H1 (cell line): Measurements from ENCODE around the gene KLRC3. TPM values are rescaled to one million over a fixed set of nuclear protein-coding genes. Genes with fewer than 3 reads are reported as not detected.

Experiments used
- polyA plus RNA-seq, 7 experiments: library from polyadenylated mRNA; depleted of rRNA in 3 of 7; stranded (reverse) in 5 of 7; unstranded in 2 of 7; fragments of >200 nt in 5 of 7; fragments of 200-250 nt in 2 of 7; gene quantifications; 1 replicate in 5 of 7; 2 replicates in 1 of 7; 4 replicates in 1 of 7; pipeline versions ENCODE4 v1.2.1 to v1.2.3, GENCODE V29; 2011 to 2013; ENCODE audit warnings: missing spikeins in 2 of 7, mixed read lengths in 2 of 7
- total RNA-seq: library from RNA; stranded (reverse); fragmentation: NEBNext Ultra II Directional; extraction: Animal tissue kit (Norgen Biotek cat#: 25700); gene quantifications from 2 replicates; pipeline ENCODE4 v1.2.1, GENCODE V29; 2021

Gene KLRC3
- total and polyA plus RNA-seq, 2 of the 8 experiments (the other 6 are each of a cell fraction or from before 2014, with no cell fraction given): not detected

Other genes starting within 250 kb of the KLRC3 start
- gene OLR1, start 248.5 kb downstream of the KLRC3 start, total RNA-seq: not detected in 2 replicates
- gene OLR1, start 248.5 kb downstream of the KLRC3 start, polyA plus RNA-seq (2011; rRNA removed): not detected in 2 replicates
- gene TMEM52B, start 241.6 kb downstream of the KLRC3 start, total RNA-seq: not detected in 2 replicates
- gene TMEM52B, start 241.6 kb downstream of the KLRC3 start, polyA plus RNA-seq (2011; rRNA removed): not detected in 2 replicates
- 80.9 and 87.9 TPM in 2 replicates for gene GABARAPL1, start 207.7 kb downstream of the KLRC3 start, total RNA-seq
- 35.9 and 56.1 TPM in 2 replicates for gene GABARAPL1, start 207.7 kb downstream of the KLRC3 start, polyA plus RNA-seq (2011; rRNA removed)
- gene KLRD1, start 112.7 kb downstream of the KLRC3 start, total RNA-seq: 0.06 TPM in 1 of 2 replicates, not detected in the other
- under 0.01 and 0.02 TPM in 2 replicates for gene KLRD1, start 112.7 kb downstream of the KLRC3 start, polyA plus RNA-seq (2011; rRNA removed)
- not detected in 2 replicates for gene KLRK1, start 30.6 kb downstream of the KLRC3 start, total RNA-seq
- gene KLRK1, start 30.6 kb downstream of the KLRC3 start, polyA plus RNA-seq (2011; rRNA removed): not detected in 2 replicates
- not detected in 2 replicates for gene KLRC4, start 10.8 kb downstream of the KLRC3 start, total RNA-seq
- not detected in 2 replicates for gene KLRC4, start 10.8 kb downstream of the KLRC3 start, polyA plus RNA-seq (2011; rRNA removed)
- not detected in 2 replicates for gene KLRC2, start 15.4 kb upstream of the KLRC3 start, total RNA-seq
- not detected in 2 replicates for gene KLRC2, start 15.4 kb upstream of the KLRC3 start, polyA plus RNA-seq (2011; rRNA removed)
- gene KLRC1, start 32.8 kb upstream of the KLRC3 start, total RNA-seq: not detected in 2 replicates
- not detected in 2 replicates for gene KLRC1, start 32.8 kb upstream of the KLRC3 start, polyA plus RNA-seq (2011; rRNA removed)
- 5.3 and 6.7 TPM in 2 replicates for gene EIF2S3B, start 85.3 kb upstream of the KLRC3 start, total RNA-seq
- 2.8 and 3.1 TPM in 2 replicates for gene EIF2S3B, start 85.3 kb upstream of the KLRC3 start, polyA plus RNA-seq (2011; rRNA removed)
- gene MAGOHB, start 193.0 kb upstream of the KLRC3 start, total RNA-seq: 51.9 and 53.7 TPM in 2 replicates
- 6.6 and 21.5 TPM in 2 replicates for gene MAGOHB, start 193.0 kb upstream of the KLRC3 start, polyA plus RNA-seq (2011; rRNA removed)